Esophagus muscularis mucosa (tissue), 4 donors: Measurements from ENCODE around the gene SLC4A4.

Source experiments
- EP300 ChIP-seq: sonication (generic); formaldehyde crosslinking; IDR thresholded peaks from one replicate; pipeline ENCODE4 v1.6.1; 2017; ENCODE audit warnings: antibody characterized with exemption
- POLR2A ChIP-seq: fragments of 450-650 bp; IDR thresholded peaks from one replicate; pipeline ENCODE4 v1.6.1; 2017; ENCODE audit warnings: antibody characterized with exemption, moderate library complexity, mild to moderate bottlenecking, low read depth
- POLR2AphosphoS5 ChIP-seq, 2 donors: sonication (generic); formaldehyde crosslinking; IDR thresholded peaks; one replicate each; pipeline ENCODE4 v1.6.1; 2017; ENCODE audit warnings: antibody characterized with exemption in 2 of 2
- TF ChIP-seq, protein P1 (sequence below), 3 experiments: fragments of 200-600 bp in 2 of 3; fragments of 450-650 bp in 1 of 3; sonication (generic) in 2 of 3; IDR thresholded peaks; one replicate each; pipeline ENCODE4 v1.5.1; 2017 to 2019; ENCODE audit warnings: antibody characterized with exemption in 3 of 3, mild to moderate bottlenecking in 2 of 3, moderate library complexity in 1 of 3

DNA sequence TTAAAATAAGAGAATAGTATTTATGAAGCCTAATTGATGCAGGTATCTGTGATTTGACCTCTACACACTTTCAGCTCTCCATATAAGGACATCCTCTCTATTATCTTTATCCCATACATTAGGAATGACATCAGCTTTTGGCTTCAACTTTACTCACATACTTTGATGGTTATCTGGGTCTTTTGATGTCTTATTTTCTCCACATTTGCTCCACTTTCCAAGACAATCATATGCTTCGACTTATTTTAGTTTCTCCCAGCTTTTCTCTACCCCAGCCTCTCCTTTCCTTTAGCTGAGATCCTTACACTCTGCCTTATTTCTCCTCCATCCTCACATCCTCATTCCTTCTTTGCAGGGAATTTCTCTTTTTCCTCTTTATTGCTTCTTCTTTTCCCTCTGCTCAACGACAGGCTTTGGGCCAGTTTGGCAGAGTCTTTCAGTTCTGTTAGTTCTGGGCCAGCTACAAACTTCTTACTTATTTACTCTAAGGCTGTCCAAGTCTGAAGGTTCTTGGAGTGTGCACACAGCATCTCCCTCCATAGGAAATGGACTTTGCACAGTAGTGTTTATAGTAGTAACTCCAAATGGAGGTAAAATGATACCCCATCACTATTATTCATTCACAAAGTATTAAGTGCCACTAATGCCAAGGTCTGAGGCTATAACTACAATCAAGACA, 50.5 kb downstream of the SLC4A4 start:
- TF ChIP-seq POLR2A (no peak), POLR2AphosphoS5 (IDR thresholded peaks at IDR 0.05) (no peak), EP300 (no peak)
- TF ChIP-seq, protein P1, sequence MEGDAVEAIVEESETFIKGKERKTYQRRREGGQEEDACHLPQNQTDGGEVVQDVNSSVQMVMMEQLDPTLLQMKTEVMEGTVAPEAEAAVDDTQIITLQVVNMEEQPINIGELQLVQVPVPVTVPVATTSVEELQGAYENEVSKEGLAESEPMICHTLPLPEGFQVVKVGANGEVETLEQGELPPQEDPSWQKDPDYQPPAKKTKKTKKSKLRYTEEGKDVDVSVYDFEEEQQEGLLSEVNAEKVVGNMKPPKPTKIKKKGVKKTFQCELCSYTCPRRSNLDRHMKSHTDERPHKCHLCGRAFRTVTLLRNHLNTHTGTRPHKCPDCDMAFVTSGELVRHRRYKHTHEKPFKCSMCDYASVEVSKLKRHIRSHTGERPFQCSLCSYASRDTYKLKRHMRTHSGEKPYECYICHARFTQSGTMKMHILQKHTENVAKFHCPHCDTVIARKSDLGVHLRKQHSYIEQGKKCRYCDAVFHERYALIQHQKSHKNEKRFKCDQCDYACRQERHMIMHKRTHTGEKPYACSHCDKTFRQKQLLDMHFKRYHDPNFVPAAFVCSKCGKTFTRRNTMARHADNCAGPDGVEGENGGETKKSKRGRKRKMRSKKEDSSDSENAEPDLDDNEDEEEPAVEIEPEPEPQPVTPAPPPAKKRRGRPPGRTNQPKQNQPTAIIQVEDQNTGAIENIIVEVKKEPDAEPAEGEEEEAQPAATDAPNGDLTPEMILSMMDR (IDR thresholded peaks at IDR 0.05): no peak
